Progenitor cell of endocrine pancreas (in vitro differentiated cells): Measurements from ENCODE around the gene MNT. TPM values are rescaled to one million over a fixed set of nuclear protein-coding genes. Genes with fewer than 3 reads are reported as not detected.
A peak's percentile ranks its signal among the peaks of the same experiment; 100 is the strongest.

Experiments
- DNase-seq: peaks from one replicate; pipeline ENCODE4 v3.0.0; 2021; ENCODE audit warnings: low spot score; ENCODE audit not compliant: unreplicated experiment
- H3K27ac Mint-ChIP-seq: 2 replicates; pipeline ENCODE4 v1.8.0; 2021; ENCODE audit warnings: mild to moderate bottlenecking, moderate library complexity, mixed read lengths
- H3K27me3 Mint-ChIP-seq: 2 replicates; pipeline ENCODE4 v1.8.0; 2021; ENCODE audit warnings: mixed read lengths
- H3K36me3 Mint-ChIP-seq: 2 replicates; pipeline ENCODE4 v1.8.0; 2022; ENCODE audit warnings: mixed read lengths; ENCODE audit not compliant: insufficient read depth
- H3K4me1 Mint-ChIP-seq: 2 replicates; pipeline ENCODE4 v1.8.0; 2021; ENCODE audit warnings: low read depth, mixed read lengths
- H3K4me3 Mint-ChIP-seq: 2 replicates; pipeline ENCODE4 v1.8.0; 2021; ENCODE audit warnings: low read depth, mild to moderate bottlenecking, moderate library complexity, mixed read lengths
- H3K9me3 Mint-ChIP-seq: 2 replicates; pipeline ENCODE4 v1.8.0; 2021; ENCODE audit warnings: low read depth, mixed read lengths
- CTCF ChIP-seq: fragments of 200-600 bp; sonication (generic); IDR thresholded peaks from one replicate; pipeline ENCODE4 v1.5.0; 2021; ENCODE audit warnings: antibody characterized with exemption, mild to moderate bottlenecking; ENCODE audit not compliant: unreplicated experiment
- total RNA-seq: library from RNA; stranded (reverse); gene quantifications from 2 replicates; pipeline ENCODE4 v1.2.1, GENCODE V29; 2021

Gene MNT
- total RNA-seq, 1 donor from 2014 or later, result 32.1 TPM

DNA sequence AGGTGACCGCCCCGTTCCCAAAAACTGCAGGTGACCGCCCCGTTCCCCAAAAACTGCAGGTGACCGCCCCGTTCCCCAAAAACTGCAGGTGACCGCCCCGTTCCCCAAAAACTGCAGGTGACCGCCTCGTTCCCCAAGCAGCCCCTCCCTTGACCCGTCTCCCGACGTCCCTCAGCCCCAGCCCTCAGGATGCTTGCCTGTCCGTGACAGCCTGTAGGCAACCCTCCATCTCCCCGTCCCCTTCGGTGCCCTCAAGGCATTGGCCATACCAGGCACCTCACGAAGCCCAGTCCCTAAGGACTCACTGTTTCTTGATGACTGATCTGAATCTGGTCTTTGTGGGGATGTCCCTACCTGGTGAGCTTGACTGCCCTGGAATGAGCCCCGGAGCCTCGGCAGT lies 38.4 kb downstream of the MNT start:
- H3K36me3 Mint-ChIP-seq, result peaks cover 5% of the 10 kb centered on the region
- no peak for TF ChIP-seq CTCF

DNA sequence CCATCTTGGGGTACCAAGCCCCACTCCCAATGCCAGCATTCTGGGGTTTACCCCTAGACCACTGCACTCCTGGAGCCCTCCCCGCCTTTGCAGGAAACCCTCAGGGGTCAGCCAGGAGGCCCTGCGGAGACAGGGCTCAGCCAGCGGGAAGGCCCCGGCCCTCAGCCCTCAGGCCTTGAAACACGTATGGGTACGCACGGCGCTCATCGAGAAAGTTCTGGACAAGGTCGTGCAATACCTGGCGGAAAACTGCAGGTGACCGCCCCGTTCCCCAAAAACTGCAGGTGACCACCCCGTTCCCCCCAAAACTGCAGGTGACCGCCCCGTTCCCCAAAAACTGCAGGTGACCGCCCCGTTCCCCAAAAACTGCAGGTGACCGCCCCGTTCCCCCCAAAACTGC lies 38.8 kb downstream of the MNT start:
- DNase-seq, result no peak
- Mint-ChIP-seq H3K27ac (no peak overlapping the region), H3K9me3 (no peaks in the 10 kb centered on the region), H3K4me1 (peaks cover 4% of the 10 kb centered on the region), H3K4me3 (no peak overlapping the region), H3K36me3 (peaks cover 5% of the 10 kb centered on the region), H3K27me3 (no peaks in the 10 kb centered on the region)
- TF ChIP-seq CTCF, result no peak

More for the DNA sequence above, 38.4 kb downstream of the MNT start:
- H3K4me3 Mint-ChIP-seq, result no peak overlapping the region
- DNase-seq, result no peak
- H3K27me3 Mint-ChIP-seq, result no peaks in the 10 kb centered on the region
- peaks cover 4% of the 10 kb centered on the region for H3K4me1 Mint-ChIP-seq
- H3K9me3 Mint-ChIP-seq, result no peaks in the 10 kb centered on the region
- peak overlapping the region; percentile 70 for H3K27ac Mint-ChIP-seq

GRCh38 chr17:2361010-2361760 lies 39.7 kb downstream of the MNT start:
- H3K4me3 Mint-ChIP-seq, result no peak overlapping the region
- no peaks in the 10 kb centered on the region for H3K9me3 Mint-ChIP-seq
- no peak for DNase-seq
- TF ChIP-seq CTCF, result no peak
- peaks cover 3% of the 10 kb centered on the region for H3K36me3 Mint-ChIP-seq
- H3K27me3 Mint-ChIP-seq, result no peaks in the 10 kb centered on the region
- peaks cover 4% of the 10 kb centered on the region for H3K4me1 Mint-ChIP-seq
- H3K27ac Mint-ChIP-seq, result no peak overlapping the region

DNA sequence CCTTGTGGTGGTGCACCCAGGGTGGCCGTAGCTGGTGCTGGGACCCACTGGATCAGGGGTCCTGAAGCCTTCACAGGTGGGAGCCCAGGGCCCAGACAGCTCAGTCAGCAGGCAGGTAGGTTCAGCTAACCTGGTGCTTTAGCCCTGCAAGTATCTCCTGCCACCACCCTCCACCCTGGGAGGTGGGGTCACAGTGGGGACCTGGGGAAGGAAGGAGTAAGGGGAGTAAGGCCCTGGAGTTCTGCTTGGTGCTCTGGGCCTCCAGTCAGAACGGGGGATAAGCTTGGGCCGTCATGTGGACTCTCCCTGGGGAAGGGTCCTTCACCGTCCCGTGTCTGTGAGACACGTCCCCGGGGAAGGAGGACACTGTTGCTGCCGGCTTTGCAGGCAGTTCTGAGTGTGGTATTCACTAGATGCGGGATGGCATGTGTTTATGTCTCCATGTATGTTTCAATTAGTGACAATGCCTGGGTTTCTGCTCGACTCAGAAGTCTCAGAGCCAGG lies 42.9 kb downstream of the MNT start:
- H3K4me1 Mint-ChIP-seq, result peaks cover 4% of the 10 kb centered on the region
- no peaks in the 10 kb centered on the region for H3K9me3 Mint-ChIP-seq
- no peaks in the 10 kb centered on the region for H3K27me3 Mint-ChIP-seq
- H3K27ac Mint-ChIP-seq, result no peak overlapping the region
- TF ChIP-seq CTCF, result no peak
- peaks cover 3% of the 10 kb centered on the region for H3K36me3 Mint-ChIP-seq
- no peak overlapping the region for H3K4me3 Mint-ChIP-seq
- DNase-seq, result no peak

DNA sequence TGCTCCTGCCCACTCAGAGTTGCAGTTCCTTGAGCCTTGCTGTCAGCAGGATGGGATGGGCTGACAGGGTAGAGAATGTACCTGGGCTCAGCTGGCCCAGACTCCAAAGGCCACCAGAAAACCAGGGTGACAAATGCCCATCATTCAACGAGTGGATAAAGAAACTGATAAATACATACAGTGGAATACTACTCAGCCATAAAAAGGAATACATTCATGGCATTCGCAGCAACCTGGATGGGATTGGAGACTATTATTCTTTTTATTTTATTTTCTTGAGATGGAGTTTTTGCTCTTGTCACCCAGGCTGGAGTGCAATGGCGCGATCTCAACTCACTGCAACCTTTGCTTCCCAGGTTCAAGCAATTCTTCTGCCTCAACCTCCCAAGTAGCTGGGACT lies 43.6 kb downstream of the MNT start:
- Mint-ChIP-seq H3K36me3 (peaks cover 1% of the 10 kb centered on the region), H3K4me1 (peaks cover 4% of the 10 kb centered on the region), H3K27me3 (no peaks in the 10 kb centered on the region), H3K9me3 (no peaks in the 10 kb centered on the region), H3K4me3 (no peak overlapping the region), H3K27ac (no peak overlapping the region)
- no peak for DNase-seq
- no peak for TF ChIP-seq CTCF
